Tibial artery (tissue), 4 donors: ENCODE data around the gene PRSS56.
A peak's percentile ranks its signal among the peaks of the same experiment; 100 is the strongest.

Experiments
- DNase-seq, 2 donors: peaks; one replicate each; pipeline ENCODE4 v3.0.0-alpha.2; 2019
- H3K27ac ChIP-seq, 2 donors: fragments of 200-600 bp; sonication (generic) in 1 of 2; 1 replicate in 1 of 2; 2 replicates in 1 of 2; pipeline ENCODE4 v1.5.1; 2018 to 2019; ENCODE audit warnings: mild to moderate bottlenecking in 1 of 2
- H3K27me3 ChIP-seq, 2 donors: fragments of 200-600 bp; sonication (generic) in 1 of 2; one replicate each; pipeline versions ENCODE4 v1.5.1 to v1.6.0; 2016 to 2019
- H3K36me3 ChIP-seq, 3 donors: fragments of 200-600 bp; sonication (generic) in 2 of 3; one replicate each; pipeline ENCODE4 v1.5.1; 2016 to 2019; ENCODE audit warnings: mild to moderate bottlenecking in 2 of 3
- H3K4me1 ChIP-seq, 4 donors: fragments of 200-600 bp; sonication (generic) in 2 of 4; 1 replicate in 3 of 4; 2 replicates in 1 of 4; pipeline ENCODE4 v1.5.1; 2016 to 2019
- H3K4me3 ChIP-seq, 2 donors: fragments of 200-600 bp; sonication (generic) in 1 of 2; 1 replicate in 1 of 2; 2 replicates in 1 of 2; pipeline ENCODE4 v1.5.1; 2018 to 2019; ENCODE audit warnings: mild to moderate bottlenecking in 2 of 2
- H3K9me3 ChIP-seq, 3 donors: fragments of 200-600 bp; sonication (generic) in 1 of 3; one replicate each; pipeline ENCODE4 v1.5.1; 2016 to 2019
- intact Hi-C: fragments of 100-400 bp; cut with DNase I; formaldehyde crosslinking; loops from one replicate; pipeline ENCODE4 v1.15.0; 2023; ENCODE audit warnings: low total_unique reads
- TF ChIP-seq, protein P1 (sequence below), 2 experiments: fragments of 200-600 bp in 1 of 2; fragments of 450-650 bp in 1 of 2; IDR thresholded peaks; one replicate each; pipeline ENCODE4 v1.5.1; 2017 to 2019; ENCODE audit warnings: antibody characterized with exemption in 2 of 2, mild to moderate bottlenecking in 1 of 2, moderate library complexity in 1 of 2

Gene PRSS56

DNA sequence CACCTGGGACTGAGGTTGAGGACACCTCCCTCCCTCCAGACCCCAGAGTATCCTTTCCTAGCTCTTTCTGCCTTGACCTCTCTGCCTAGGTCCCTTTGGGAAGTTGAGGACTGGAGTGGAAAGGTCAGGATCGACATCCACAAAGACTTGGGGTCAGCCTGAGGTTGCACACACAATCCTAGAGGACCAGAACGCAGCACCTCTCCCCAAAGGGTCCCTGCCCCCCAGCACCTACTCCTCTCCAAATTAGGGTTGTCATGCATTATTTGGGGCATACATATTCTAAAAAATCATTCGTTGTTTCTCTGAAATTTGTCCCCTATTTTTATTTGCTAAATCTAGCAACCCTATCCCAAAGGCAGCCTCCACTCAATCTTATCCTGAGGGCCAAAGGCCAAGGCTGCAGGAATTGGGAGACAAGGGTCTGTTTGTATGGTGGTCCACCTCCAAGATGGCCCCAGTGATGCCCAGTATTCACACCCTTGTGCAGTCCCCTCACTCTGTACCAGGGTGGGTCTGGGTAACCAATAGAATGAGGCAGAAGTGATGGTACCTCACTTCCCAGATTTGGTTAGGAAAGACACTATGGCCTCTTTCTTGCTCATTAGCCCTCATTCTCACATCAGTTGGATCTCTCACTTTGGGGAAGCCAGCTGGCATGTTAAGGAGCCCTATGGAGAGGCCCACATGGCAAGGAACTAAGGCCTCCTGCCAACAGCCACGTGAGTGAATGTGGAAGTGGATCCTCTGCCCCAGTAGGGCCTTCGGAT is 15.8 kb downstream of the PRSS56 start:
- Histone ChIP-seq H3K9me3 (peaks cover 0 to 6% (median 6%) of the 10 kb centered on the region in 3 donors), H3K27ac (no peak overlapping the region), H3K27me3 (peaks cover 0 to 39% of the 10 kb centered on the region in 2 donors), H3K4me3 (no peak overlapping the region), H3K4me1 (no peaks in the 10 kb centered on the region), H3K36me3 (no peaks in the 10 kb centered on the region)
- intact Hi-C loops: no loop called here
- peak in 1 of 2 donors; percentile 52 for DNase-seq
- TF ChIP-seq, protein P1, sequence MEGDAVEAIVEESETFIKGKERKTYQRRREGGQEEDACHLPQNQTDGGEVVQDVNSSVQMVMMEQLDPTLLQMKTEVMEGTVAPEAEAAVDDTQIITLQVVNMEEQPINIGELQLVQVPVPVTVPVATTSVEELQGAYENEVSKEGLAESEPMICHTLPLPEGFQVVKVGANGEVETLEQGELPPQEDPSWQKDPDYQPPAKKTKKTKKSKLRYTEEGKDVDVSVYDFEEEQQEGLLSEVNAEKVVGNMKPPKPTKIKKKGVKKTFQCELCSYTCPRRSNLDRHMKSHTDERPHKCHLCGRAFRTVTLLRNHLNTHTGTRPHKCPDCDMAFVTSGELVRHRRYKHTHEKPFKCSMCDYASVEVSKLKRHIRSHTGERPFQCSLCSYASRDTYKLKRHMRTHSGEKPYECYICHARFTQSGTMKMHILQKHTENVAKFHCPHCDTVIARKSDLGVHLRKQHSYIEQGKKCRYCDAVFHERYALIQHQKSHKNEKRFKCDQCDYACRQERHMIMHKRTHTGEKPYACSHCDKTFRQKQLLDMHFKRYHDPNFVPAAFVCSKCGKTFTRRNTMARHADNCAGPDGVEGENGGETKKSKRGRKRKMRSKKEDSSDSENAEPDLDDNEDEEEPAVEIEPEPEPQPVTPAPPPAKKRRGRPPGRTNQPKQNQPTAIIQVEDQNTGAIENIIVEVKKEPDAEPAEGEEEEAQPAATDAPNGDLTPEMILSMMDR (IDR thresholded peaks at IDR 0.05): no peak

DNA sequence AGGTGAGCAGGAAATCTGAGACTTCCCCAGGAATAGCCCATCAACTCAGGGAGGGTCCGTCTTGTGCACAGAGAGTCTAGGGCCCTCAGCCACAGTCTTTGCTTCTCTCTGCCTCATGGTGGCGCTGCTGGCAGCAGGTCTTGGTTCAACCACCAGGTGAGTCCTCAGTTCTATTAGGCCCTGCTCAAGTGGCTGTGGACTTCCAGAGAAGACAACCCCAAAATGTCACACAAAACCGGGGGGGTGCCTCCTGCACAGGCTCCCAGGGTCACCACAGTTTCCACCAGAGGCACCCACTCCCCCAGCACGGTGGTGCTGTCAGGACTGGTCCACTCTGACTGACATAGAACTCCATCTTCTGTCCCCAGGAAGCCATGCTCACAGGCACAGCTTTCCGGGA is 16.9 kb downstream of the PRSS56 start:
- Histone ChIP-seq H3K27ac (no peak overlapping the region), H3K27me3 (peaks cover 0 to 42% of the 10 kb centered on the region in 2 donors)
- no peak for DNase-seq

DNA sequence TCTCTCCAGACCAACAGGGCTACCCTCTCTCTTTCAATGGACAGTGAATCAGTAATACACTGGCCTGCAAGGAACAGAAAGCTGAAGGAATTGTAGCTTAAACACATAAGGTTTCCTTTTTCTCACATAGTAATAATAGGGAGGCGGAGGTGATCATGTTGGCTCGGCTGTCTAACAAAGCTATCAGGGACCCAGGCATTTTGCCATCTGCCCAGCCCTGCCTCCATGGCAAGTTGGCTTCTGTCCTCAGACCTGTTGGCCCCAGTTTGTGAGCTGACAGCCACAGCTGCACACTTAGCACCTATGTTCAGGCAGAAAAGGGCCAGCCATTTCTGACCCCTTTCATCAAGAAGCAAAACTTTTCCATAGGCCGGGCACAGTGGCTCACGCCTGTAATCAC is 17.3 kb downstream of the PRSS56 start:
- intact Hi-C loops: no loop called here

More for the DNA sequence above, 16.9 kb downstream of the PRSS56 start:
- no peaks in the 10 kb centered on the region for H3K4me1 ChIP-seq
- TF ChIP-seq, protein P1 (IDR thresholded peaks at IDR 0.05): no peak
- no peaks in the 10 kb centered on the region for H3K36me3 ChIP-seq
- peaks cover 0 to 6% (median 6%) of the 10 kb centered on the region in 3 donors for H3K9me3 ChIP-seq
- H3K4me3 ChIP-seq: no peak overlapping the region
- intact Hi-C loops: no loop called here

DNA sequence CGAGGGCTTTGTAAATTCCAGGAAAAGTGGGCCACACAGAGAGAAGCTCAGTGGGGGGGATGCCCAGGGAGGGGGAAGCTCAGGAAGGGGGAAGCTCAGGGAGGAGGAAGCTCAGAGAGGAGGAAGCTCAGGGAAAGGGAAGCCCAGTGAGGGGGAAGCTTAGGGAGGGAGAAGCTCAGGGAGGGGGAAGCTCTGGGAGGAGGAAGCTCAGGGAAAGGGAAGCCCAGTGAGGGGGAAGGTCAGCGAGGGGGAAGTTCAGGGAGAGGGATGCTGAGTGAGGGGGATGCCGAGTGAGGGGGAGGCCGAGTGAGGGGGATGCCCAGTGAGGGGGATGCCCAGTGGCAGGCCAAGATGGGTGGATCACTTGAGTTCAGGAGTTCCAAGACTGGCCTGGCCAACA is 18.5 kb downstream of the PRSS56 start:
- TF ChIP-seq, protein P1 (IDR thresholded peaks at IDR 0.05): no peak
- peaks cover 0 to 6% (median 6%) of the 10 kb centered on the region in 3 donors for H3K9me3 ChIP-seq
- no peaks in the 10 kb centered on the region for H3K4me1 ChIP-seq
- H3K27me3 ChIP-seq: peaks cover 0 to 42% of the 10 kb centered on the region in 2 donors
- H3K27ac ChIP-seq: no peak overlapping the region
- H3K4me3 ChIP-seq: no peak overlapping the region
- no peak for DNase-seq
- intact Hi-C loops: no loop called here
- no peaks in the 10 kb centered on the region for H3K36me3 ChIP-seq

More for the DNA sequence above, 17.3 kb downstream of the PRSS56 start:
- Histone ChIP-seq H3K4me3 (no peak overlapping the region), H3K27me3 (peaks cover 0 to 42% of the 10 kb centered on the region in 2 donors), H3K4me1 (no peaks in the 10 kb centered on the region), H3K27ac (no peak overlapping the region), H3K9me3 (peaks cover 0 to 6% (median 6%) of the 10 kb centered on the region in 3 donors), H3K36me3 (no peaks in the 10 kb centered on the region)
- DNase-seq: no peak
- TF ChIP-seq, protein P1 (IDR thresholded peaks at IDR 0.05): no peak

DNA sequence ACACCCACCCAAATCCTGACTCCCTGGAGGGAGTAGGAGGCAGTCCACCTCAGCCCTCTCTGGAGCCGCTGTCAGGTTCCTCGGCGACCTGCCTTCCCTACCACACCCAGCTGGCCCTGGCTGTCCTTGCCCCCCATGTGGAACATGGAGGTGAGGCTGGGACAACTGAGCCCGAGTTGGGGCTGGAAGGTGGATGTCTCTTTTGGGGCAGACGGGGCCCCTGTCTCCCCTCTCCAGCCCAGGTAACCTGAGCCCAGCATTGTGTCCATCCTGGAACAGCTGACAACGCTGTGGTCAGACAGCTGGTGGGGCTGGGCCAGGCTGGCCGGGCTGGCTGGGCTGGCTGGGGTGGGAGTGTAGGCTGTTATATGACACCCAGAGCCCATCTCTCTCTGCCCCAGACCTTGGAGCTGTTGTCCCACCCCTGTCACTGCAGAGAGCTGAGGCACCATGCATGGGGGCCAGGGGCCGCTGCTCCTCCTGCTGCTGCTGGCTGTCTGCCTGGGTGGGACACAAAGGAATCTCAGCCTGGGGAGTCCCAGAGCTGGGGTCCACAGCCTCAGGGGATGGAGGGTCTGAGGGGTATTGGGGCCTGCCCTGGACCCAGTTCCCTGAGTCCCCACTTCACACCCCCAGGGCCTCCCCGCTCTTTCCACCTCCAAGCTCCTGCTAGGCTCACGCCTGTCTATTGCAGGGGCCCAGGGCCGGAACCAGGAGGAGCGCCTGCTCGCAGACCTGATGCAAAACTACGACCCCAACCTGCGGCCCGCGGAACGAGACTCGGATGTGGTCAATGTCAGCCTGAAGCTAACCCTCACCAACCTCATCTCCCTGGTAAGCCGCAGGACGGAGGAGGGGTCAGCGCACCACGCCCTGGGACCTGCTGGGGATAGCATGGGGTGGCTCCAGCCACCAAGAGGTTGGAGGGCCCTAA is 19.4 kb downstream of the PRSS56 start, which contains the start of gene CHRNG:
Gene CHRNG (plus strand): TSS at position 395 of the 934 bp plus-strand sequence. CDS start 56 bp downstream, at position 451.
- H3K4me3 ChIP-seq: no peak within 1 kb of the TSS
- no peak within 1 kb of the TSS for H3K27ac ChIP-seq
- H3K27me3 ChIP-seq: peaks cover 0 to 42% of the 10 kb centered on the region in 2 donors
- H3K4me1 ChIP-seq: no peaks in the 10 kb centered on the region
- intact Hi-C loops: no loop called here
- no peaks in the 10 kb centered on the region for H3K36me3 ChIP-seq
- peaks cover 0 to 6% (median 6%) of the 10 kb centered on the region in 3 donors for H3K9me3 ChIP-seq
- TF ChIP-seq, protein P1 (IDR thresholded peaks at IDR 0.05): no peak
- DNase-seq: no peak
